NT2/D1 (cell line): ENCODE measurements around the gene CGN.

ENCODE experiments used
- SUZ12 ChIP-seq: IDR thresholded peaks from 2 replicates; pipeline ENCODE4 v1.6.1; 2011; ENCODE audit not compliant: insufficient read length, insufficient read depth; ENCODE audit errors: extremely low read depth
- ZNF274 ChIP-seq: IDR thresholded peaks from 2 replicates; pipeline ENCODE4 v1.6.1; 2011; ENCODE audit warnings: mild to moderate bottlenecking, low read depth, low read length

GRCh38 chr1:151509350-151510019, 1.7 kb upstream of the CGN start:
- TF ChIP-seq SUZ12 (no peak), ZNF274 (no peak)
